B cell (primary cell): Measurements from ENCODE around the gene RBKS. TPM values are rescaled to one million over a fixed set of nuclear protein-coding genes. Genes with fewer than 3 reads are reported as not detected.

Experiments
- ATAC-seq: fragments of 200-7000 bp; cut with Tn5 transposase; one replicate; pipeline ENCODE4 v1.10.0; 2021; ENCODE audit warnings: low read depth, mild to moderate bottlenecking, moderate number of reproducible peaks, moderate library complexity
- CTCF ChIA-PET: fragments of 350-600 bp; sonication (Branson Sonifier 250); formaldehyde crosslinking; loops from one replicate; lab custom pipeline; 2021; ENCODE audit warnings: antibody characterized with exemption, inconsistent platforms; lab: Charles Lee
- POLR2A ChIA-PET: fragments of 350-600 bp; sonication (Branson Sonifier 250); formaldehyde crosslinking; loops from one replicate; lab custom pipeline; 2021; ENCODE audit warnings: antibody characterized with exemption; lab: Charles Lee
- DNase-seq: peaks from one replicate; pipeline ENCODE4 v3.0.0; 2013
- H2AFZ ChIP-seq: 2 replicates; pipeline ENCODE4 v1.6.1; 2012; ENCODE audit warnings: mild to moderate bottlenecking, low read depth, low read length; ENCODE audit not compliant: insufficient read depth, poor library complexity, severe bottlenecking
- H3K27ac ChIP-seq, 2 donors: 1 replicate in 1 of 2; 2 replicates in 1 of 2; pipeline ENCODE4 v1.5.1; 2012 to 2013; ENCODE audit warnings: low read length in 2 of 2, mild to moderate bottlenecking in 2 of 2, moderate library complexity in 1 of 2
- H3K27me3 ChIP-seq, 4 experiments: fragments of 200-600 bp in 1 of 4; sonication (generic) in 1 of 4; replicated peaks in 1 of 4; 1 replicate in 2 of 4; 2 replicates in 2 of 4; pipeline versions ENCODE4 v1.6.1 to v1.7.0; 2013 to 2016; ENCODE audit warnings: low read length in 3 of 4, mild to moderate bottlenecking in 2 of 4, mixed read lengths in 1 of 4, moderate library complexity in 1 of 4; ENCODE audit not compliant: insufficient read depth in 4 of 4, control insufficient read depth in 3 of 4; ENCODE audit errors: control extremely low read depth in 1 of 4
- H3K36me3 ChIP-seq, 2 experiments: replicated peaks in 1 of 2; 1 replicate in 1 of 2; 2 replicates in 1 of 2; pipeline versions ENCODE4 v1.6.1 to v1.7.1; 2013; ENCODE audit warnings: low read length in 1 of 2; ENCODE audit not compliant: insufficient read depth in 2 of 2, control insufficient read depth in 1 of 2; ENCODE audit errors: control extremely low read depth in 1 of 2, extremely low read depth in 1 of 2
- H3K4me1 ChIP-seq, 2 donors: fragments of 200-600 bp in 1 of 2; sonication (generic) in 1 of 2; 1 replicate in 1 of 2; 2 replicates in 1 of 2; pipeline versions ENCODE4 v1.5.1 to v1.6.1; 2013 to 2017; ENCODE audit warnings: low read length in 2 of 2; ENCODE audit not compliant: control insufficient read depth in 2 of 2, insufficient read depth in 2 of 2
- H3K4me2 ChIP-seq: replicated peaks from 2 replicates; pipeline ENCODE3; 2012; ENCODE audit warnings: mild to moderate bottlenecking, low read depth, low read length; ENCODE audit not compliant: poor library complexity, severe bottlenecking
- H3K4me3 ChIP-seq, 5 experiments: fragments of 200-600 bp in 1 of 5; sonication (generic) in 1 of 5; 1 replicate in 3 of 5; 2 replicates in 2 of 5; pipeline versions ENCODE4 v1.5.1 to v1.7.0; 2011 to 2016; ENCODE audit warnings: low read length in 4 of 5, mild to moderate bottlenecking in 4 of 5, low read depth in 2 of 5, control low read depth in 1 of 5, moderate library complexity in 1 of 5; ENCODE audit not compliant: insufficient read depth in 1 of 5; ENCODE audit errors: control extremely low read depth in 1 of 5, extremely low read depth in 1 of 5
- H3K79me2 ChIP-seq: fragments of 200-600 bp; sonication (generic); one replicate; pipeline ENCODE4 v1.6.0; 2016; ENCODE audit warnings: low read length; ENCODE audit not compliant: control insufficient read depth, insufficient read depth
- H3K9ac ChIP-seq: fragments of 200-600 bp; sonication (generic); 2 replicates; pipeline ENCODE4 v1.6.1; 2017; ENCODE audit warnings: mild to moderate bottlenecking, low read length, moderate library complexity
- H3K9me3 ChIP-seq, 3 donors: one replicate each; pipeline versions ENCODE4 v1.6.1 to v1.7.1; 2013; ENCODE audit warnings: low read length in 2 of 3; ENCODE audit not compliant: control insufficient read depth in 2 of 3, insufficient read depth in 1 of 3; ENCODE audit errors: control extremely low read depth in 1 of 3
- H4K20me1 ChIP-seq: 2 replicates; pipeline ENCODE4 v1.6.0; 2012; ENCODE audit warnings: mild to moderate bottlenecking, low read length; ENCODE audit not compliant: insufficient read depth, control insufficient read depth, poor library complexity, severe bottlenecking
- H3K27ac Mint-ChIP-seq: one replicate; pipeline ENCODE4 v1.8.0; 2021; ENCODE audit warnings: mixed read lengths
- H3K27me3 Mint-ChIP-seq: one replicate; pipeline ENCODE4 v1.8.0; 2021; ENCODE audit warnings: mixed read lengths
- H3K4me1 Mint-ChIP-seq: one replicate; pipeline ENCODE4 v1.8.0; 2021; ENCODE audit warnings: mixed read lengths
- H3K4me3 Mint-ChIP-seq: one replicate; pipeline ENCODE4 v1.8.0; 2021; ENCODE audit warnings: mixed read lengths
- H3K9me3 Mint-ChIP-seq: one replicate; pipeline ENCODE4 v1.8.0; 2022; ENCODE audit warnings: mixed read lengths; ENCODE audit not compliant: insufficient read depth
- EZH2 ChIP-seq: IDR thresholded peaks from 2 replicates; pipeline ENCODE4 v1.6.1; 2012; ENCODE audit warnings: borderline replicate concordance, low read depth, mild to moderate bottlenecking, moderate library complexity, low read length; ENCODE audit not compliant: insufficient read depth, poor library complexity, severe bottlenecking
- WGBS: methylation state at CpG from one replicate; pipeline ENCODE4 v1.1.5; 2013; ENCODE audit warnings: missing lambda C conversion rate; ENCODE audit not compliant: insufficient coverage; 5-methylcytosine and 5-hydroxymethylcytosine counted together
- intact Hi-C: fragments of 100-400 bp; cut with micrococcal nuclease; formaldehyde crosslinking; loops from one replicate; pipeline ENCODE4 v1.10.0; 2022
- polyA plus RNA-seq: library from polyadenylated mRNA; depleted of rRNA; stranded (reverse); fragments of >200 nt; gene quantifications from 2 replicates; pipeline ENCODE4 v1.2.3, GENCODE V29; 2012
- total RNA-seq, 2 donors: library from RNA; stranded (reverse); fragments of 120-200 nt in 1 of 2; gene quantifications; 1 replicate in 1 of 2; 2 replicates in 1 of 2; pipeline versions ENCODE4 v1.2.3 to v1.2.4, GENCODE V29; 2013 to 2022
- TF ChIP-seq, protein P1 (sequence below): fragments of 200-600 bp; IDR thresholded peaks from one replicate; pipeline ENCODE4 v1.8.0; 2022; ENCODE audit warnings: antibody characterized with exemption, mild to moderate bottlenecking

RBKS gene
- total and polyA plus RNA-seq, 2 donors (not counting 1 experiment from before 2014, with no cell fraction given), result 6.4 to 9.2 TPM

DNA sequence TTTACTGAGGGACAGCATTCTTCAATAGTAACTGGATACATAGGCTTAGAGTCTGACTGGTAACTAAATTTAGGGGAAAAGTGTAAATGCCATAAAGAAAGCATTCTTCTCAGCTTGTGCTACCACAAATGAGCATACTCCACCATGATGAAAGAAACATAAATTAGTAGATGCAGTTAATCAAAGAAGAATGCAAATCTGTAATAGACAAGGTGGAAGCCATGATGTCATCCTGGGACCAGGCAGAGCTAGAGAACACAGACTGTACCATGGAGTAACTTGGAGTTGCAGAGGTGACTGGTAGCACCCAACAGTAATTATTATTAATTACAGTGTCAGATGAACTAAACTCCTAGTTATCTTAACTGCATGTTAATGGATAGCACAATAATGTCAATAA lies 51.7 kb downstream of the RBKS start:
- Histone ChIP-seq H4K20me1 (no peaks in the 10 kb centered on the region), H3K79me2 (no peaks in the 10 kb centered on the region), H3K9me3 (no peaks in the 10 kb centered on the region), H3K4me2 (no peak overlapping the region), H2AFZ (no peak overlapping the region), H3K4me1 (no peaks in the 10 kb centered on the region), H3K27ac (no peak overlapping the region), H3K36me3 (no peaks in the 10 kb centered on the region), H3K9ac (no peak overlapping the region), H3K27me3 (no peaks in the 10 kb centered on the region), H3K4me3 (no peak overlapping the region)
- Mint-ChIP-seq H3K27ac (no peak overlapping the region), H3K4me3 (no peak overlapping the region), H3K4me1 (no peaks in the 10 kb centered on the region), H3K27me3 (no peaks in the 10 kb centered on the region), H3K9me3 (no peaks in the 10 kb centered on the region)
- ChIA-PET POLR2A (no interaction called here), CTCF (no interaction called here)
- intact Hi-C loops, result no loop called here
- no peak for TF ChIP-seq EZH2
- TF ChIP-seq, protein P1, sequence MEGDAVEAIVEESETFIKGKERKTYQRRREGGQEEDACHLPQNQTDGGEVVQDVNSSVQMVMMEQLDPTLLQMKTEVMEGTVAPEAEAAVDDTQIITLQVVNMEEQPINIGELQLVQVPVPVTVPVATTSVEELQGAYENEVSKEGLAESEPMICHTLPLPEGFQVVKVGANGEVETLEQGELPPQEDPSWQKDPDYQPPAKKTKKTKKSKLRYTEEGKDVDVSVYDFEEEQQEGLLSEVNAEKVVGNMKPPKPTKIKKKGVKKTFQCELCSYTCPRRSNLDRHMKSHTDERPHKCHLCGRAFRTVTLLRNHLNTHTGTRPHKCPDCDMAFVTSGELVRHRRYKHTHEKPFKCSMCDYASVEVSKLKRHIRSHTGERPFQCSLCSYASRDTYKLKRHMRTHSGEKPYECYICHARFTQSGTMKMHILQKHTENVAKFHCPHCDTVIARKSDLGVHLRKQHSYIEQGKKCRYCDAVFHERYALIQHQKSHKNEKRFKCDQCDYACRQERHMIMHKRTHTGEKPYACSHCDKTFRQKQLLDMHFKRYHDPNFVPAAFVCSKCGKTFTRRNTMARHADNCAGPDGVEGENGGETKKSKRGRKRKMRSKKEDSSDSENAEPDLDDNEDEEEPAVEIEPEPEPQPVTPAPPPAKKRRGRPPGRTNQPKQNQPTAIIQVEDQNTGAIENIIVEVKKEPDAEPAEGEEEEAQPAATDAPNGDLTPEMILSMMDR, result no peak
- DNase-seq, result no peak
- no peak for ATAC-seq

DNA sequence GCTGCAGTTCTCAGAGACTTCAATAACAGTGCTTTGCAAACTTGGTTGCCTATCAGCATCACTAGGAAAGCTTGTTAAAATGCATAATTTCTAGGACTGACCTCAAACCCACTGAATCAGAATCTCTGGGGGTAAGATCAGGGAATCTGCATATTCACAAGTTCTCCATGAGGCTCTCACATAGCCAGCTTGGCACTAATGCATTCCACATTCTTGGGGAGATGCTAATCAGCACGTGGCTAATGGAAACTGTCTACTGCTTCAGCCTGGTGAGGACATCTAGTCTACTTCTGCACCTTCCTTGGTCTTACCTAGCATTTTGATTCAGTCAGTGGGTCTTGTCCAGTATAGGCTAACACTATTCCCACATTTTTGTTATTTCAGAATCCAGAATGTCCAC lies 56.3 kb downstream of the RBKS start:
- Mint-ChIP-seq H3K4me1 (no peaks in the 10 kb centered on the region), H3K27ac (no peak overlapping the region), H3K4me3 (no peak overlapping the region), H3K27me3 (no peaks in the 10 kb centered on the region), H3K9me3 (no peaks in the 10 kb centered on the region)
- Histone ChIP-seq H3K4me2 (no peak overlapping the region), H3K4me1 (no peaks in the 10 kb centered on the region), H3K36me3 (no peaks in the 10 kb centered on the region), H3K79me2 (no peaks in the 10 kb centered on the region), H3K9me3 (no peaks in the 10 kb centered on the region), H3K27ac (no peak overlapping the region), H4K20me1 (no peaks in the 10 kb centered on the region), H3K27me3 (no peaks in the 10 kb centered on the region), H3K4me3 (no peak overlapping the region), H2AFZ (no peak overlapping the region), H3K9ac (no peak overlapping the region)
- TF ChIP-seq EZH2, result no peak
- TF ChIP-seq, protein P1, result no peak
- POLR2A ChIA-PET, result no interaction called here
- intact Hi-C loops, result no loop called here
- ATAC-seq, result no peak
- 75% methylated on average over 1 of the region's 1 CpG for WGBS
- CTCF ChIA-PET, result no interaction called here
- DNase-seq, result no peak
